TTC549 (cell line): ENCODE measurements around the gene LILRB5.
"Not testable (repeated sequence)": the region's sequence is repeated elsewhere in the genome, so short reads cannot be mapped to it uniquely, and the experiment has no call there.

Source experiments
- FAIRE-seq: peaks from 2 replicates; lab custom pipeline; 2012; peaks lifted over from hg19 to GRCh38; lab: Jason Lieb, UNC

Gene LILRB5

GRCh38 chr19:54242234-54242633, 14.8 kb downstream of the LILRB5 start:
- FAIRE-seq, result not testable (repeated sequence)

- not testable (repeated sequence) for FAIRE-seq
Observed at GRCh38 chr19:54240372-54241336, 16.4 kb downstream of the LILRB5 start.

DNA sequence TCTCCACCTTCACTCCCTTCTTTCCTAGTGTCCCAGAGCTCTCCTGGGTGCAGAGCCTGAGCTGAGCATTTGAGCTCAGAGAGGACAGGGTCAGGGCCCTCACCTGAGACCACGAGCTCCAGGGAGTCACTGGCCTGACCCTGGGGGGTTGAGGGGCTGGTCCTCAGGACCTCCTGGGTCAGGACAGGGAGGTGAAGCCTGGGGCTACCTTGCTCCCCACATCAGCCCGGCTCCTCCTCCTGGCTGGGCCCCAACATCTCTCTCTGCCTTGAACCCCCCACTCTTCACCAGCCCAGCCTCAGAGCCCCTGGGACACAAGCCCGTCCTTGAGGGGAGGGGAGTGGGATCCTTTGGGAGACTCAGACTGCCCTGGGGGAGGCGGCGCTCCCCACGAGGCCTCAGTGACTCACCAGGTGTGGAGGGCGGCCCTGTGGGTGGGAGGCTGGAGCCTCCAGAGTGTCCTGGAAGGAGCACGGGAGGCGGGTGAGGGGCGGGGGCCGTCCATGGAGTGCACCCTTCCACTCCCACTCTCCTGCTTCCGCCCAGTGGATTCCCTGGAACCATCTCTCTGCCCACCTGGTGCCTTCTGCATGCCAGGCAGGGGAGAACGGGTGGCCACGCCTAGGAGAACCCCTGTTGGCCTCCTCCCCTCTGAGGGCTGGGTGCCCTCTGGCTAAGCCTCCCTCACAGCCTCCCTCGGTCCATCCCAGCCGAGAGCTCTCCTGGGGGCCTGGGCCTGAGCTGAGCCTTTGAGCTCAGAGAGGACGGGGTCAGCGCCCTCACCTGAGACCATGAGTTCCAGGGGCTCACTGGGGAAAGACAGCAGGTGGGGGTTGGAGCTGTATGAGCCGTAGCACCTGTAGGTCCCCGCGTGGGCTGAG, 17.3 kb downstream of the LILRB5 start:
- not testable (repeated sequence) for FAIRE-seq

DNA sequence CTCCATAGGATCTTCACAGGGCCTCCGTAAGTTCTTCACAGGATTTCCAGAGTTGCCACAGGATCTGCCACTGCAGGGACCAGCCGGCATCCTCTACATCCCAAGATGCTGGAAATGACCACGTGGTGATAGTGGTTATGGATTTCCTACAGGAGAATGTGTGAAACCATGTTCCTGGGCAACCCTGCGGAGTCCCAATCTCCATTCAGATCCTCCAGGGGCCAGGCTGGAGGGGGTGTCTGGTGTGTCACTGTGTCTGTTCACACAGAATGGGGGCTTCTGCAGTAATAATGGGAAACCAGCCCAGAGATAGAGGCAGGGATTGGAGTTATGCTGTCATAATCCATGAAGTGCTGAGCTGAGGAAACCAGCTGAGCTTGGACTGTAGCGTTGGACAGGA, 23.1 kb downstream of the LILRB5 start:
- FAIRE-seq, result no peak

DNA sequence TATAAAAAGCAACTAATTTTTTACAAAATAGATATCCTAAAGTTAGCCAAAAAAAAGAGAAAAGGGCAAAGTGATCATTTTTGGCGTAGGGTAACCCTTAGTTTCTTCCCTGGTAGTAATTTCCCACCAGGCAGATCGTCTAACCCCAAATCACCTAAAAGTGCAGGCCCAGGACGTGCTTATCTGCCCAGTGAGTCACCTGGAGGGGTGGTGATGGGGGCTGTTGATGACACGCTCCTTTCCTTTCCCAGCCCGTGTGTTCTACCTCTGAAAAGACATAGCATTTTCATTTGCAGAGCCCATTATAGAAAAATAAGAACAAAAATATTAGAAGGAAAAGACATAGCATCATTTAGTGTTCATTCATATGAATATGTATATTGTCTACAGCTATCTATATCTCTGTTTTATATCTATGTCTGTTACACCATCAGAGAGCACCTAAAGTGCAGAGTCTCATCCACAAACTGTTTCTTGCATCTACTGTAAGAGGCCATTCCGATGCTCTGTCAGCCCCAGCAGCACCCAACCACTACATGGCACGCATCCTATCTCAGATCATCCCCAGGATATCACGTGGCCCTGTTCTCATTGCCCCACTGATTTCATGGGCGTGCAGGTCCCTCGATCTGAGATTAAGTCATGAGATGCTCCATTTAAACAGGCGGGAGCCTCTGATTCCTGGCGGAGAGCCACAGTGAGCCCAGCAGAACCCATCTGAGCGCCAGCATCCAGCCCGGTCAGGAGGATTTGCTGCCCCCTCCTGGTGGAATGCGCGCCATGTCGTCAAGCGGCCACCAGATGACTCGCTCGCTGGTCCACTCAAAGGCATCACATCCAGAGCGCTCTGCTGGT, 25.8 kb downstream of the LILRB5 start:
- FAIRE-seq, result no peak

GRCh38 chr19:54230031-54230430, 27.0 kb downstream of the LILRB5 start:
- FAIRE-seq, result no peak

DNA sequence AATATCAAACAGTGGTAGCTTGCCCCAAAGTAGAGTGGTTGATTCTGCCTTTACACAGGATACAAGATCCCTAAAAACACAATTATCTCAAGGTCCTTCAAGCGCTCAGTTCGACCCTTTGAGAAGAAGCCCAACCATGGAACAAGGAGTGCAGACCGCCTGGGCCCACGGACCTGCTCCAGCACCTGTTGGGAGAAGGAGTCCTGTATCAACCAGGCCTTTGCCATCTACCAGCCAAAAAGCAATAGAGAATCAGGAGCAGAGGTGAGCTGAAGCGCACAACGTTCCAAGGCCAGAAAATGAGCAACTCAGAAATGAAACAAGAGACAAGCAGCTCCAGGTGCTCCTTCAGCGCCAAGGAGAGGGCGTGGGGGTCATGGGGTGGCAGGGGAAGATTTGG, 27.9 kb downstream of the LILRB5 start:
- FAIRE-seq, result no peak

DNA sequence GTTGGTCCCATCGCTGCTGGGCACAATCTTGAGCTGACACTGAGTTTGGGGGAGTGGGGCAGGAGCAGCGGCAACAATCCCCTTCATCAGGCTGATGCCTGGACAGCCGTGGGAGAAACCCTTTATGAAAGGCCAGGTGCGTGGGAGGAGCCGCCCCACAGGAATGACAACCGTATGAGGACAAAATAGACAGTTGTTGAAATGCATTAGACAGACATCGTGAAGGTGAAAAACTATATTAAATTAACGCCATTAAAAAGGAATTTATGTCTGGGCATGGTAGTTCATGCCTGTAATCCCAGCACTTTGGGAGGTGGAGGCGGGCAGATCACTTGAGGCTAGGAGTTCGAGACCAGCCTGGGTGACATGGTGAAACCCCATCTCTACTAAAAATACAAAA, 32.5 kb downstream of the LILRB5 start:
- FAIRE-seq, result not testable (repeated sequence)

- FAIRE-seq, result not testable (repeated sequence)
Observed at GRCh38 chr19:54223937-54224281, 33.2 kb downstream of the LILRB5 start.

- not testable (repeated sequence) for FAIRE-seq
Observed at GRCh38 chr19:54223277-54223936, 33.7 kb downstream of the LILRB5 start.

DNA sequence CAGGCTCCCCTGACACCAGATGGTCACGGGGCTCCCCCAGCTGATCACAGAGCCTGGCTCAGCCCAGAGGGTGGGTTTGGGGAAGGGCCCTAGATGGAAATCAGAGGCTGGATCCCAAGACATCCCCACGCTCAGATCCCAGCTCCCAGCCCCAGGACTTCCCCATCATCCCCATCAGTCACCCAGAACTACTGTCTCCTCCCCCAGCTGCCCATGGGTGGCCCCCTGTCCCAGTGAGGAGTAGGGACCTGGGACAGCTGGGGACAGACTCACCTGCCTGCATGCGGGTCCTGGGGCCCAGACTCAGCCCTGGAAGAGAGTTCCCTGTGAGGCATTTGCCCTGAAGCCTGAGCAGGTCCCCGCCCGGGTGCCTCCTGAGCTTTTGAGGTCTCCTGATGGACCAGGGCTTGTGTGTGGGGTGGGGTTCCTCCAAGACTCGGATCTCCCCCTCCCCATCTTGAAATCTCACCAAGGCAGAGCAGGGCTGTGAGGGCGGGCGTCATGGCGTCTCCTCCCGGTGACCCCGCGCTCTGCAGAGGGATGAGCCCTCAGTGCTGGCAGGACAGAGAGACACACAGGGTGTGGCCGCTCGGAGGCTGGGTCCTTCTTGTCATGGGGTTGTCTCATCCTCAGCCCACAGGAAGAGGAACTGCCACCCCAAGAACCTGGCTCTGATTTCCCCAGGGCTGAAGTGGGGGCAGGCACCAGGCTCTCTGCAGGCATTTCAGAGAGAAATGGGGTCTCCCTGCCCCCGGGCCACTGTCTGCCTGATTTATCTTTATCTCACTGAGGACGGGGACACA, 34.4 kb downstream of the LILRB5 start, which contains the start of gene LILRB3:
TSS of gene LILRB3 (minus strand) at position 534 of the 803 bp plus-strand sequence. CDS start at position 503, 31 bp downstream.
- FAIRE-seq, result not testable (repeated sequence)

DNA sequence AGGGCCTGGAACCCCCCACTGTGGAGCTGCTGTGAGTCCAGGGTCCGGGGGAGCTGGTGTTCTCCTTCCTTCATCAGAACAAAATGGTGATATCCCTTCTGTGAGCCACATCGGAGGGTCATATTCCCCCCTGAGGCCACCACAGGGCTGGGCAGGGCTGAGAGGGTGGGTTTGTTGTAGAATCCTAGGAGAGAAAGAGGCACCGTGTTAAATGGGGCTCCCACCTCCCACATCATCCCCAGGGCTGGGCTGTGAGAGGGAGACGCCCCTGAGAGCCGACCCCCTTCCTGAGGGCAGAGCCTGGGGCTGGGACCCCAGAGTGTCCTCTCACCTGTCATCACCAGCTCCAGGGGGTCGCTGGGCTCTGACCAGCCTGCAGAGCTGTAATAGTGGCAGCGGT, 35.1 kb downstream of the LILRB5 start:
- not testable (repeated sequence) for FAIRE-seq

- not testable (repeated sequence) for FAIRE-seq
Observed at GRCh38 chr19:54219702-54220101, 37.4 kb downstream of the LILRB5 start.

GRCh38 chr19:54218960-54219661, 38.0 kb downstream of the LILRB5 start:
- FAIRE-seq, result no peak

- FAIRE-seq, result no peak
Observed at GRCh38 chr19:54218259-54218658, 38.8 kb downstream of the LILRB5 start.

- FAIRE-seq, result not testable (repeated sequence)
Observed at GRCh38 chr19:54217517-54218247, 39.4 kb downstream of the LILRB5 start.

DNA sequence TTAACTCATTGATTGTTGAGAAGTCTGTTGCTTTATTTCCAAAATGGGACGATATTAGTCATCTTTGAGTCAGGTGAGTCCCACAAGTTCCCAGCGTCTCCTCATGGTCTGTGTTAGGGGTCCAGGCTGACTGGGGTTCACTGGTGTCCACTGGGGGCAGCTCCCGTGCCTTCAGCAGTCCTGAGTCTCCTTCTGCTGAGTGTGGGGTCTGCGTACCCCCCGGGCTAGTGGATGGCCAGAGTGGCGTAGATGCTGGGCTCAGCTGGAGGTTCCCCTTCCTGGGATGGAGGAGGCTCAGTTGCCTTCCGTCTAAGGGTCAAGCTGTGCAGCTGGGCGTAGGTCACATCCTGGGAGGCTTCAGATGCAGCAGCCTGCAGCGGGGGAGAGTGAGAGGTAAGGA, 40.2 kb downstream of the LILRB5 start:
- FAIRE-seq, result no peak

DNA sequence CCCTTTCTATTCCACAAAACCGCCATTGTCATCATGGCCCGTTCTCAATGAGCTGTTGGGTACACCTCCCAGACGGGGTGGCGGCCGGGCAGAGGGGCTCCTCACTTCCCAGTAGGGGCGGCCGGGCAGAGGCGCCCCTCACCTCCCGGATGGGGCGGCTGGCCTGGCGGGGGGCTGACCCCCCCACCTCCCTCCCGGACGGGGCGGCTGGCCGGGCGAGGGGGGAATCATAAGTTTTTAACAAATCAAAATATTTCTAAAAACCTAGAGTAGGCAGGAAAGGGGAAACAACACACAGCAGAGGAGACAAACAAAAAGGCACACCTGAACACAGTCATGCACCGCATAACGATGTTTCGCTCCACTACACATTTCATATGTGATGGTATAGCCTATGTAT, 42.3 kb downstream of the LILRB5 start:
- not testable (repeated sequence) for FAIRE-seq

- not testable (repeated sequence) for FAIRE-seq
Observed at GRCh38 chr19:54214217-54214616, 42.9 kb downstream of the LILRB5 start.
